Right ventricle myocardium superior (tissue), 1 donor: ENCODE results near the gene RGR. TPM values are rescaled to one million over a fixed set of nuclear protein-coding genes. Genes with fewer than 3 reads are reported as not detected.
A peak's percentile ranks its signal among the peaks of the same experiment; 100 is the strongest.

Experiments used
- ATAC-seq: fragments of 200-7000 bp; cut with Tn5 transposase; one replicate; pipeline ENCODE4 v1.9.1; 2020; ENCODE audit warnings: mild to moderate bottlenecking; ENCODE audit not compliant: poor library complexity
- DNase-seq: peaks from one replicate; pipeline ENCODE4 v3.0.0-alpha.2; 2020
- intact Hi-C: fragments of 100-400 bp; cut with DNase I; formaldehyde crosslinking; loops from one replicate; pipeline ENCODE4 v1.11.2; 2022
- total RNA-seq: library from RNA; stranded (reverse); fragmentation: NEBNext Ultra II Directional; extraction: Animal tissue kit (Norgen Biotek cat#: 25700); gene quantifications from one replicate; pipeline ENCODE4 v1.2.1, GENCODE V29; 2021
- donor health status: DM: no; HTN: yes; CAD: no; lungs with severe emphysema.

RGR gene
- total RNA-seq, 1 donor from 2014 or later = 1.7 TPM

GRCh38 chr10:84243759-84244158 is 1.1 kb upstream of the RGR start:
- ATAC-seq (no peak), DNase-seq (no peak)
- intact Hi-C loops = no loop called here

- intact Hi-C loops = no loop called here
- ATAC-seq = no peak
- no peak for DNase-seq
Observed at GRCh38 chr10:84247496-84247895, 2.6 kb downstream of the RGR start.

GRCh38 chr10:84248794-84249193 is 3.9 kb downstream of the RGR start:
- ATAC-seq (no peak), DNase-seq (no peak)
- intact Hi-C loops = no loop called here

GRCh38 chr10:84254552-84255478 is 10.0 kb downstream of the RGR start:
- DNase-seq (no peak), ATAC-seq (no peak)
- intact Hi-C loops = no loop called here

GRCh38 chr10:84256510-84257342 is 11.9 kb downstream of the RGR start:
- DNase-seq (peak; percentile 80), ATAC-seq (peak; percentile 81)
- intact Hi-C loops = no loop called here

GRCh38 chr10:84257343-84258020 is 12.6 kb downstream of the RGR start:
- ATAC-seq (peak; percentile 12), DNase-seq (no peak)
- intact Hi-C loops = no loop called here

GRCh38 chr10:84258034-84258695 is 13.3 kb downstream of the RGR start:
- ATAC-seq = no peak
- DNase-seq = no peak
- intact Hi-C loops = no loop called here

GRCh38 chr10:84261236-84261915 is 16.5 kb downstream of the RGR start:
- ATAC-seq (no peak), DNase-seq (no peak)
- intact Hi-C loops = loop anchor here (5.0 to 10.0 kb wide), 2 partner anchors 113 to 276 kb away; no protein-coding TSS in a partner anchor

- no peak for DNase-seq
- intact Hi-C loops = loop anchor here (5.0 to 10.0 kb wide), 2 partner anchors 112 to 275 kb away; no protein-coding TSS in a partner anchor
- no peak for ATAC-seq
Observed at GRCh38 chr10:84262190-84262956, 17.5 kb downstream of the RGR start.

GRCh38 chr10:84263716-84264115 is 18.9 kb downstream of the RGR start:
- intact Hi-C loops = loop anchor here (5.0 to 10.0 kb wide), 2 partner anchors 111 to 274 kb away; no protein-coding TSS in a partner anchor
- DNase-seq (no peak), ATAC-seq (no peak)

GRCh38 chr10:84264611-84265141 is 19.8 kb downstream of the RGR start:
- peak; percentile 81 for DNase-seq
- intact Hi-C loops = loop anchor here (5.0 to 10.0 kb wide), 2 partner anchors 110 to 273 kb away; no protein-coding TSS in a partner anchor
- peak; percentile 96 for ATAC-seq

GRCh38 chr10:84265418-84265817 is 20.6 kb downstream of the RGR start:
- intact Hi-C loops = loop anchor here (10.0 kb wide), 1 partner anchor 109 kb away; no protein-coding TSS in a partner anchor
- no peak for DNase-seq
- no peak for ATAC-seq

- intact Hi-C loops = loop anchor here (10.0 kb wide), 1 partner anchor 107 kb away; no protein-coding TSS in a partner anchor
- ATAC-seq = no peak
- peak; percentile 53 for DNase-seq
Observed at GRCh38 chr10:84267503-84268126, 22.8 kb downstream of the RGR start.

GRCh38 chr10:84269162-84269561 is 24.3 kb downstream of the RGR start:
- no peak for ATAC-seq
- intact Hi-C loops = loop anchor here (10.0 kb wide), 1 partner anchor 106 kb away; no protein-coding TSS in a partner anchor

GRCh38 chr10:84269773-84270172 is 24.9 kb downstream of the RGR start:
- DNase-seq = no peak
- intact Hi-C loops = loop anchor here (10.0 kb wide), 1 partner anchor 105 kb away; no protein-coding TSS in a partner anchor
- no peak for ATAC-seq

More at GRCh38 chr10:84269162-84269561, 24.3 kb downstream of the RGR start:
- DNase-seq = no peak

- intact Hi-C loops = no loop called here
- ATAC-seq (no peak), DNase-seq (no peak)
Observed at GRCh38 chr10:84270708-84271107, 25.9 kb downstream of the RGR start.
